Measurements from ENCODE around the gene PRKG1. TPM values are rescaled to one million over a fixed set of nuclear protein-coding genes. Genes with fewer than 3 reads are reported as not detected.

Gene PRKG1
- total RNA-seq, 1 donor from 2014 or later = 26.4 TPM

- H3K4me1 ChIP-seq = peaks cover 11% of the 10 kb centered on the region
- H3K36me3 ChIP-seq = no peaks in the 10 kb centered on the region
- no peak overlapping the region for H3K4me3 ChIP-seq
- Mint-ChIP-seq H3K27ac (no peak overlapping the region), H3K27me3 (ENCODE audit: insufficient read depth, low read depth) (no peaks in the 10 kb centered on the region), H3K9me3 (peaks cover 3% of the 10 kb centered on the region), H3K36me3 (no peaks in the 10 kb centered on the region), H3K4me1 (no peaks in the 10 kb centered on the region), H3K4me3 (no peak overlapping the region)
- no peaks in the 10 kb centered on the region for H4K20me1 ChIP-seq (ENCODE audit: low read depth)
- no peaks in the 10 kb centered on the region for H3K9me3 ChIP-seq (ENCODE audit: low read depth)
- no peak for TF ChIP-seq EZH2phosphoT487 (IDR thresholded peaks at IDR 0.05)
- TF ChIP-seq CTCF (IDR thresholded peaks at IDR 0.05) = no peak
- TF ChIP-seq EZH2 (IDR thresholded peaks at IDR 0.05) = no peak
- no peaks in the 10 kb centered on the region for H3F3A ChIP-seq (ENCODE audit: low read depth)
- H3K27me3 ChIP-seq = no peaks in the 10 kb centered on the region
- H3K9ac ChIP-seq = no peak overlapping the region
- DNase-seq (ENCODE audit: low spot score) = no peak
- H3K27ac ChIP-seq = no peak overlapping the region
- H2AFZ ChIP-seq (replicated peaks) = no peak overlapping the region
- H3K4me2 ChIP-seq = no peak overlapping the region
- no peaks in the 10 kb centered on the region for H3K79me2 ChIP-seq (ENCODE audit: low read depth)
Observed at GRCh38 chr10:51397695-51398094, 323.4 kb downstream of the PRKG1 start.

GRCh38 chr10:51399840-51400239 lies 325.6 kb downstream of the PRKG1 start:
- H3K27ac Mint-ChIP-seq = no peak overlapping the region
- peaks cover 33% of the 10 kb centered on the region for H3K4me1 ChIP-seq
- no peaks in the 10 kb centered on the region for H3K9me3 Mint-ChIP-seq
- no peak overlapping the region for H3K4me3 Mint-ChIP-seq
- H3K27me3 Mint-ChIP-seq (ENCODE audit: insufficient read depth, low read depth) = no peaks in the 10 kb centered on the region
- H3K4me3 ChIP-seq = no peak overlapping the region
- TF ChIP-seq CTCF (IDR thresholded peaks at IDR 0.05) = no peak
- TF ChIP-seq EZH2phosphoT487 (IDR thresholded peaks at IDR 0.05) = no peak
- TF ChIP-seq EZH2 (IDR thresholded peaks at IDR 0.05) = no peak
- H3K27ac ChIP-seq = no peak overlapping the region
- no peak overlapping the region for H2AFZ ChIP-seq (replicated peaks)
- H4K20me1 ChIP-seq (ENCODE audit: low read depth) = no peaks in the 10 kb centered on the region
- H3K36me3 ChIP-seq = no peaks in the 10 kb centered on the region
- no peak for DNase-seq (ENCODE audit: low spot score)
- no peaks in the 10 kb centered on the region for H3K9me3 ChIP-seq (ENCODE audit: low read depth)
- H3K9ac ChIP-seq = no peak overlapping the region
- no peak overlapping the region for H3K4me2 ChIP-seq
- H3K36me3 Mint-ChIP-seq = no peaks in the 10 kb centered on the region
- no peaks in the 10 kb centered on the region for H3K27me3 ChIP-seq
- no peaks in the 10 kb centered on the region for H3K79me2 ChIP-seq (ENCODE audit: low read depth)
- peaks cover 3% of the 10 kb centered on the region for H3K4me1 Mint-ChIP-seq
- peaks cover 4% of the 10 kb centered on the region for H3F3A ChIP-seq (ENCODE audit: low read depth)

GRCh38 chr10:51400392-51401096 lies 326.3 kb downstream of the PRKG1 start:
- no peaks in the 10 kb centered on the region for H3K27me3 Mint-ChIP-seq (ENCODE audit: insufficient read depth, low read depth)
- H3K9ac ChIP-seq = no peak overlapping the region
- TF ChIP-seq CTCF (IDR thresholded peaks at IDR 0.05) (no peak), EZH2phosphoT487 (IDR thresholded peaks at IDR 0.05) (no peak), EZH2 (IDR thresholded peaks at IDR 0.05) (no peak)

More at GRCh38 chr10:51400392-51401096, 326.3 kb downstream of the PRKG1 start:
- no peaks in the 10 kb centered on the region for H4K20me1 ChIP-seq (ENCODE audit: low read depth)
- H3K27ac Mint-ChIP-seq = no peak overlapping the region
- H3K4me1 ChIP-seq = peaks cover 40% of the 10 kb centered on the region
- peaks cover 7% of the 10 kb centered on the region for H3K4me1 Mint-ChIP-seq
- H3K27me3 ChIP-seq = no peaks in the 10 kb centered on the region
- no peaks in the 10 kb centered on the region for H3K79me2 ChIP-seq (ENCODE audit: low read depth)
- no peak overlapping the region for H2AFZ ChIP-seq (replicated peaks)
- H3K4me2 ChIP-seq = no peak overlapping the region
- DNase-seq (ENCODE audit: low spot score) = no peak
- H3K9me3 Mint-ChIP-seq = no peaks in the 10 kb centered on the region
- no peak overlapping the region for H3K27ac ChIP-seq
- no peak overlapping the region for H3K4me3 Mint-ChIP-seq
- H3K36me3 ChIP-seq = no peaks in the 10 kb centered on the region
- no peak overlapping the region for H3K4me3 ChIP-seq
- H3K9me3 ChIP-seq (ENCODE audit: low read depth) = no peaks in the 10 kb centered on the region
- peaks cover 11% of the 10 kb centered on the region for H3F3A ChIP-seq (ENCODE audit: low read depth)
- H3K36me3 Mint-ChIP-seq = no peaks in the 10 kb centered on the region
